Stimulated activated CD4-positive, alpha-beta T cell treated with anti-CD3 and anti-CD28 coated beads, Interleukin-15, amount 100 ng/mL, for 24 hours (primary cell): ENCODE measurements around the gene MAST4.

Source experiments
- DNase-seq: peaks from one replicate; pipeline ENCODE4 v3.0.0-alpha.2; 2020

The MAST4 gene

GRCh38 chr5:67176936-67177335 is 580.7 kb downstream of the MAST4 start:
- DNase-seq = no peak

- no peak for DNase-seq
Observed at GRCh38 chr5:67178085-67178484, 581.9 kb downstream of the MAST4 start.

GRCh38 chr5:67178966-67179365 is 582.8 kb downstream of the MAST4 start:
- DNase-seq = no peak

- DNase-seq = no peak
Observed at GRCh38 chr5:67179697-67180361, 583.6 kb downstream of the MAST4 start.

GRCh38 chr5:67181648-67182221 is 585.5 kb downstream of the MAST4 start:
- DNase-seq = no peak

- no peak for DNase-seq
Observed at GRCh38 chr5:67182301-67182790, 586.2 kb downstream of the MAST4 start.

GRCh38 chr5:67183859-67184258 is 587.7 kb downstream of the MAST4 start:
- no peak for DNase-seq

GRCh38 chr5:67187006-67187715 is 591.0 kb downstream of the MAST4 start:
- no peak for DNase-seq

GRCh38 chr5:67188274-67189078 is 592.3 kb downstream of the MAST4 start:
- no peak for DNase-seq

- no peak for DNase-seq
Observed at GRCh38 chr5:67189079-67189354, 592.8 kb downstream of the MAST4 start.

- DNase-seq = no peak
Observed at GRCh38 chr5:67189931-67190330, 593.7 kb downstream of the MAST4 start.

- DNase-seq = no peak
Observed at GRCh38 chr5:67190410-67190809, 594.2 kb downstream of the MAST4 start.

- no peak for DNase-seq
Observed at GRCh38 chr5:67190861-67191260, 594.7 kb downstream of the MAST4 start.

- DNase-seq = no peak
Observed at GRCh38 chr5:67192719-67193438, 596.7 kb downstream of the MAST4 start.

- DNase-seq = no peak
Observed at GRCh38 chr5:67193439-67193807, 597.2 kb downstream of the MAST4 start.

- DNase-seq = no peak
Observed at GRCh38 chr5:67194166-67194565, 598.0 kb downstream of the MAST4 start.

GRCh38 chr5:67195406-67196275 is 599.4 kb downstream of the MAST4 start:
- no peak for DNase-seq

- DNase-seq = no peak
Observed at GRCh38 chr5:67196537-67197059, 600.4 kb downstream of the MAST4 start, which contains the start of gene CD180. TSS of gene CD180 (minus strand) at chr5:67196799. CDS start at chr5:67196641, 158 bp downstream.

- DNase-seq = no peak
Observed at GRCh38 chr5:67197536-67197935, 601.3 kb downstream of the MAST4 start.

- DNase-seq = no peak
Observed at GRCh38 chr5:67198917-67199316, 602.7 kb downstream of the MAST4 start.

- DNase-seq = no peak
Observed at GRCh38 chr5:67199859-67200258, 603.7 kb downstream of the MAST4 start.
